HL-60 (cell line): Measurements from ENCODE around the gene KRT25.

ENCODE experiments used
- CTCF ChIP-seq: IDR thresholded peaks from one replicate; pipeline ENCODE4 v1.5.1; 2011; ENCODE audit warnings: low read length, control low read depth, inconsistent platforms; ENCODE audit not compliant: insufficient read depth
- POLR2AphosphoS5 ChIP-seq: IDR thresholded peaks from 2 replicates; pipeline ENCODE4 v1.6.1; 2012; ENCODE audit warnings: low read depth

- TF ChIP-seq CTCF, result no peak
- TF ChIP-seq POLR2AphosphoS5, result no peak
Observed at GRCh38 chr17:40760105-40761016, 5.2 kb upstream of the KRT25 start.
